ENCODE measurements around the gene NAA60. TPM values are rescaled to one million over a fixed set of nuclear protein-coding genes. Genes with fewer than 3 reads are reported as not detected.

The NAA60 gene
- total RNA-seq, 2 experiments from 2014 or later, result 24.6 TPM

GRCh38 chr16:3503523-3503922 is 60.0 kb downstream of the NAA60 start:
- ATAC-seq, result peak; percentile 53
- Mint-ChIP-seq H3K36me3 (ENCODE audit: low read depth) (peaks cover 18% of the 10 kb centered on the region), H3K27ac (peak overlapping the region; percentile 81), H3K4me3 (peak overlapping the region; percentile 94), H3K27me3 (no peaks in the 10 kb centered on the region), H3K4me1 (ENCODE audit: low read depth) (peaks cover 58% of the 10 kb centered on the region), H3K9me3 (no peaks in the 10 kb centered on the region)
- intact Hi-C loops (cut with micrococcal nuclease), result loop anchor here (10.0 kb wide), 2 partner anchors 71 to 319 kb away; partner anchors contain the start of genes NLRC3 and OR1F1
- ChIA-PET POLR2A (interaction anchor here (1.0 kb wide), 1 partner anchor 199 kb away, joined by 3 read pairs; the partner anchor contains the start of genes TIGD7 and ZNF75A), CTCF (interaction anchor here (1.0 kb wide), 1 partner anchor 472 kb away, joined by 3 read pairs; no protein-coding TSS in a partner anchor)
- no peak for TF ChIP-seq CTCF (IDR thresholded peaks at IDR 0.05)
- peak; percentile 80 for DNase-seq

GRCh38 chr16:3508736-3509135 is 65.3 kb downstream of the NAA60 start:
- H3K36me3 Mint-ChIP-seq (ENCODE audit: low read depth), result peaks cover 51% of the 10 kb centered on the region
- no peak for ATAC-seq
- TF ChIP-seq CTCF (IDR thresholded peaks at IDR 0.05), result no peak
- H3K4me1 Mint-ChIP-seq (ENCODE audit: low read depth), result peaks cover 63% of the 10 kb centered on the region
- DNase-seq, result no peak
- CTCF ChIA-PET, result interaction anchor here (0.6 to 0.9 kb wide), 2 partner anchors 15 to 57 kb away, joined by 3 read pairs; no protein-coding TSS in a partner anchor
- peak overlapping the region; percentile 86 for H3K27ac Mint-ChIP-seq
- H3K4me3 Mint-ChIP-seq, result no peak overlapping the region
- no peaks in the 10 kb centered on the region for H3K9me3 Mint-ChIP-seq
- POLR2A ChIA-PET, result interaction anchor here (1.2 kb wide), 1 partner anchor 9 kb away, joined by 4 read pairs; no protein-coding TSS in a partner anchor
- no peaks in the 10 kb centered on the region for H3K27me3 Mint-ChIP-seq
- intact Hi-C loops (cut with micrococcal nuclease), result loop anchor here (10.0 kb wide), 2 partner anchors 66 to 324 kb away; partner anchors contain the start of genes NLRC3 and OR1F1

- H3K4me3 Mint-ChIP-seq, result no peak overlapping the region
- DNase-seq (peak; percentile 92), ATAC-seq (peak; percentile 89)
- ChIA-PET POLR2A (interaction anchor here (0.9 to 1.4 kb wide), 3 partner anchors 8 to 245 kb away, joined by 3 read pairs; partner anchors contain the start of gene CLUAP1), CTCF (interaction anchor here (0.6 to 1.0 kb wide), 4 partner anchors 9 to 57 kb away, joined by 3 to 4 read pairs (median 3); no protein-coding TSS in a partner anchor)
- H3K4me1 Mint-ChIP-seq (ENCODE audit: low read depth), result peaks cover 56% of the 10 kb centered on the region
- no peak for TF ChIP-seq CTCF (IDR thresholded peaks at IDR 0.05)
- H3K27me3 Mint-ChIP-seq, result no peaks in the 10 kb centered on the region
- peaks cover 52% of the 10 kb centered on the region for H3K36me3 Mint-ChIP-seq (ENCODE audit: low read depth)
- H3K27ac Mint-ChIP-seq, result peak overlapping the region; percentile 86
- no peaks in the 10 kb centered on the region for H3K9me3 Mint-ChIP-seq
- intact Hi-C loops (cut with micrococcal nuclease), result loop anchor here (10.0 kb wide), 2 partner anchors 65 to 325 kb away; partner anchors contain the start of genes NLRC3 and OR1F1
Measured at GRCh38 chr16:3509470-3509928, 66.0 kb downstream of the NAA60 start.

- H3K27me3 Mint-ChIP-seq, result no peaks in the 10 kb centered on the region
- no peaks in the 10 kb centered on the region for H3K9me3 Mint-ChIP-seq
- no peak overlapping the region for H3K4me3 Mint-ChIP-seq
- ChIA-PET CTCF (interaction anchor here (1.0 kb wide), 1 partner anchor 8 kb away, joined by 3 read pairs; no protein-coding TSS in a partner anchor), POLR2A (interaction anchor here (0.9 to 1.4 kb wide), 3 partner anchors 9 to 246 kb away, joined by 3 read pairs; partner anchors contain the start of gene CLUAP1)
- H3K36me3 Mint-ChIP-seq (ENCODE audit: low read depth), result peaks cover 49% of the 10 kb centered on the region
- no peak for TF ChIP-seq CTCF (IDR thresholded peaks at IDR 0.05)
- peak overlapping the region; percentile 86 for H3K27ac Mint-ChIP-seq
- no peak for ATAC-seq
- DNase-seq, result no peak
- peaks cover 51% of the 10 kb centered on the region for H3K4me1 Mint-ChIP-seq (ENCODE audit: low read depth)
- intact Hi-C loops (cut with micrococcal nuclease), result no loop called here
Measured at GRCh38 chr16:3510416-3510815, 66.9 kb downstream of the NAA60 start.
